ENCODE data around the gene CTNNA1. TPM values are rescaled to one million over a fixed set of nuclear protein-coding genes. Genes with fewer than 3 reads are reported as not detected.

CTNNA1 gene
- total and polyA plus RNA-seq, 9 of the 15 experiments (the other 6 are each of a cell fraction or from before 2014, with no cell fraction given): 29.6 to 117 (median 89.1) TPM

GRCh38 chr5:138752341-138752950 lies 779 bp upstream of the CTNNA1 start (continued):
- TF ChIP-seq PBX2 (CRISPR knock-in tag; IDR thresholded peaks at IDR 0.05; ENCODE audit: low read depth): no peak
- no peak for TF ChIP-seq PBX2 (tag; conservative IDR thresholded peaks at IDR 0.05; ENCODE audit: low read depth)
- no peak for TF ChIP-seq ZBTB26 (CRISPR knock-in tag; IDR thresholded peaks at IDR 0.05)
- TF ChIP-seq L3MBTL2 (IDR thresholded peaks at IDR 0.05): 0 out of 2 replicates have a peak, but pooled peaks have one; percentile 14
- TF ChIP-seq ZNF699 (CRISPR knock-in tag; IDR thresholded peaks at IDR 0.05; ENCODE audit: insufficient replicate concordance): no peak
- no peak for TF ChIP-seq RERE (CRISPR knock-in tag; IDR thresholded peaks at IDR 0.05; ENCODE audit: borderline replicate concordance)
- no peak for TF ChIP-seq PHF21A (IDR thresholded peaks at IDR 0.05; ENCODE audit: borderline replicate concordance, low read depth)
- no peak for TF ChIP-seq XRCC5 (IDR thresholded peaks at IDR 0.05; ENCODE audit: low read depth, low read length)
- TF ChIP-seq ZNF263 (CRISPR knock-in tag; IDR thresholded peaks at IDR 0.05; ENCODE audit: borderline replicate concordance): no peak
- TF ChIP-seq HDAC8 (tag; IDR thresholded peaks at IDR 0.05): no peak
- TF ChIP-seq ZNF583 (CRISPR knock-in tag; IDR thresholded peaks at IDR 0.05): no peak
- TF ChIP-seq RBM22 (IDR thresholded peaks at IDR 0.05; ENCODE audit: low read depth, low read length, poor library complexity, severe bottlenecking): no peak
- TF ChIP-seq ZNF707 (CRISPR knock-in tag; conservative IDR thresholded peaks at IDR 0.05): no peak
- TF ChIP-seq CEBPZ (IDR thresholded peaks at IDR 0.05; ENCODE audit: borderline replicate concordance, low read depth, low read length): no peak
- no peak for TF ChIP-seq ZBTB17 (CRISPR knock-in tag; IDR thresholded peaks at IDR 0.05)

Measured in K562 (cell line).